LoVo (cell line): ENCODE measurements around the gene TRIM34.
"Not testable (repeated sequence)": the region's sequence is repeated elsewhere in the genome, so short reads cannot be mapped to it uniquely, and the experiment has no call there.

Experiments
- DNase-seq: peaks from one replicate; pipeline ENCODE4 v3.0.0-alpha.2; 2016; ENCODE audit warnings: low spot score

TRIM34 gene

GRCh38 chr11:5684036-5684645, 59.3 kb downstream of the TRIM34 start:
- no peak for DNase-seq

- DNase-seq, result peak; percentile 92
Observed at GRCh38 chr11:5684646-5685362, 60.0 kb downstream of the TRIM34 start, which contains the start of gene TRIM5. TSS of gene TRIM5 (minus strand) at chr11:5685074. CDS start at chr11:5680177, 4,897 bp downstream.

GRCh38 chr11:5686426-5686825, 61.6 kb downstream of the TRIM34 start:
- DNase-seq, result no peak

- DNase-seq, result no peak
Observed at GRCh38 chr11:5688482-5688881, 63.7 kb downstream of the TRIM34 start.

GRCh38 chr11:5689551-5689983, 64.8 kb downstream of the TRIM34 start, which contains the start of gene TRIM22:
TSS of gene TRIM22 (plus strand) at chr11:5689790. CDS start at chr11:5696233, 6,443 bp downstream.
- no peak for DNase-seq

- DNase-seq, result no peak
Observed at GRCh38 chr11:5690216-5690615, 65.4 kb downstream of the TRIM34 start.

GRCh38 chr11:5690736-5691135, 65.9 kb downstream of the TRIM34 start:
- DNase-seq, result no peak

- DNase-seq, result not testable (repeated sequence)
Observed at GRCh38 chr11:5691238-5691963, 66.6 kb downstream of the TRIM34 start.

GRCh38 chr11:5691964-5692361, 67.2 kb downstream of the TRIM34 start:
- DNase-seq, result no peak
